Hematopoietic multipotent progenitor cell treated with erythropoietin and hydrocortisone succinate and interleukin-3 and kit ligand, for 6 days (in vitro differentiated cells): ENCODE data around the gene BORA.
"Not testable (repeated sequence)": the region's sequence is repeated elsewhere in the genome, so short reads cannot be mapped to it uniquely, and the experiment has no call there.

Source experiments
- DNase-seq: peaks from one replicate; pipeline ENCODE4 v3.0.0-alpha.2; 2015

BORA gene

GRCh38 chr13:72774019-72774418 lies 46.3 kb downstream of the BORA start:
- no peak for DNase-seq

- peak; percentile 99 for DNase-seq
Observed at GRCh38 chr13:72781451-72782439, 54.0 kb downstream of the BORA start, which contains the start of the genes DIS3 and PIBF1. TSS of gene DIS3 (minus strand) at chr13:72781900. CDS start at chr13:72781832, 68 bp downstream. TSS of gene PIBF1 (plus strand) at chr13:72782133. CDS start at chr13:72783470, 1,337 bp downstream.

- peak; percentile 28 for DNase-seq
Observed at GRCh38 chr13:72782717-72783116, 55.0 kb downstream of the BORA start.

- not testable (repeated sequence) for DNase-seq
Observed at GRCh38 chr13:72784679-72785078, 57.0 kb downstream of the BORA start.

- no peak for DNase-seq
Observed at GRCh38 chr13:72788831-72789230, 61.1 kb downstream of the BORA start.

- no peak for DNase-seq
Observed at GRCh38 chr13:72792640-72793039, 64.9 kb downstream of the BORA start.

- no peak for DNase-seq
Observed at GRCh38 chr13:72798817-72799216, 71.1 kb downstream of the BORA start.

- DNase-seq, result no peak
Observed at GRCh38 chr13:72804301-72804700, 76.6 kb downstream of the BORA start.
